ENCODE measurements around the gene SECISBP2.

SECISBP2 gene

GRCh38 chr9:89386206-89386605, 67.9 kb downstream of the SECISBP2 start:
- FAIRE-seq: no peak

- no peak for FAIRE-seq
Observed at GRCh38 chr9:89386797-89387196, 68.5 kb downstream of the SECISBP2 start.

GRCh38 chr9:89387197-89387849, 69.0 kb downstream of the SECISBP2 start:
- FAIRE-seq: no peak

- FAIRE-seq: no peak
Observed at GRCh38 chr9:89388084-89388867, 70.0 kb downstream of the SECISBP2 start.

GRCh38 chr9:89388868-89389177, 70.5 kb downstream of the SECISBP2 start:
- FAIRE-seq: no peak

- no peak for FAIRE-seq
Observed at GRCh38 chr9:89390068-89390555, 71.8 kb downstream of the SECISBP2 start.

- FAIRE-seq: no peak
Observed at GRCh38 chr9:89390578-89391116, 72.3 kb downstream of the SECISBP2 start.

- FAIRE-seq: no peak
Observed at GRCh38 chr9:89391585-89391984, 73.3 kb downstream of the SECISBP2 start.

GRCh38 chr9:89394412-89394811, 76.1 kb downstream of the SECISBP2 start:
- no peak for FAIRE-seq

GRCh38 chr9:89395931-89396710, 77.8 kb downstream of the SECISBP2 start:
- FAIRE-seq: no peak

GRCh38 chr9:89397471-89397870, 79.2 kb downstream of the SECISBP2 start:
- FAIRE-seq: no peak

GRCh38 chr9:89398621-89399020, 80.3 kb downstream of the SECISBP2 start:
- no peak for FAIRE-seq

GRCh38 chr9:89400403-89401116, 82.3 kb downstream of the SECISBP2 start:
- FAIRE-seq: no peak

- no peak for FAIRE-seq
Observed at GRCh38 chr9:89402695-89403427, 84.6 kb downstream of the SECISBP2 start.

- no peak for FAIRE-seq
Observed at GRCh38 chr9:89404074-89404473, 85.8 kb downstream of the SECISBP2 start.

GRCh38 chr9:89405826-89406225, 87.5 kb downstream of the SECISBP2 start:
- no peak for FAIRE-seq

- FAIRE-seq: no peak
Observed at GRCh38 chr9:89407070-89407469, 88.8 kb downstream of the SECISBP2 start.

GRCh38 chr9:89408628-89409101, 90.4 kb downstream of the SECISBP2 start:
- no peak for FAIRE-seq

Data from A204.1 (cell line).